Prostate gland (tissue), 2 donors: Measurements from ENCODE around the gene DOCK3. TPM values are rescaled to one million over a fixed set of nuclear protein-coding genes. Genes with fewer than 3 reads are reported as not detected.

Source experiments
- DNase-seq: peaks from one replicate; pipeline ENCODE4 v3.0.0-alpha.2; 2019; ENCODE audit warnings: low spot score
- H3K27ac ChIP-seq, 2 donors: fragments of 200-600 bp; sonication (generic); 2 replicates each; pipeline ENCODE4 v1.5.1; 2017 to 2019
- H3K27me3 ChIP-seq: fragments of 200-600 bp; sonication (generic); replicated peaks from 2 replicates; pipeline ENCODE4 v1.5.1; 2019; ENCODE audit not compliant: insufficient read depth
- H3K36me3 ChIP-seq, 2 donors: fragments of 200-600 bp; sonication (generic); 1 replicate in 1 of 2; 2 replicates in 1 of 2; pipeline versions ENCODE4 v1.5.1 to v1.8.1; 2017 to 2019
- H3K4me1 ChIP-seq: fragments of 200-600 bp; sonication (generic); replicated peaks from 2 replicates; pipeline ENCODE4 v1.5.1; 2019
- H3K4me3 ChIP-seq, 2 donors: fragments of 200-600 bp; sonication (generic); 2 replicates each; pipeline ENCODE4 v1.5.1; 2017 to 2019
- H3K9me3 ChIP-seq: fragments of 200-600 bp; sonication (generic); 2 replicates; pipeline ENCODE4 v1.5.1; 2017
- POLR2A ChIP-seq: fragments of 450-650 bp; IDR thresholded peaks from one replicate; pipeline ENCODE4 v1.6.1; 2016; ENCODE audit warnings: antibody characterized with exemption, mild to moderate bottlenecking
- POLR2AphosphoS5 ChIP-seq: sonication (generic); formaldehyde crosslinking; IDR thresholded peaks from one replicate; pipeline ENCODE4 v1.6.1; 2017; ENCODE audit warnings: antibody characterized with exemption
- WGBS: methylation state at CpG from one replicate; pipeline ENCODE4 v1.1.5; 2018; 5-methylcytosine and 5-hydroxymethylcytosine counted together
- intact Hi-C: fragments of 100-400 bp; cut with DNase I; formaldehyde crosslinking; loops from one replicate; pipeline ENCODE4 v1.14.2; 2022
- total RNA-seq, 2 donors: library from RNA; depleted of rRNA; stranded (reverse); fragments of >200 nt; gene quantifications; one replicate each; pipeline ENCODE4 v1.1.0, GENCODE V29; 2016
- TF ChIP-seq, protein P1 (sequence below), 4 experiments: fragments of 200-600 bp in 2 of 4; fragments of 450-650 bp in 2 of 4; sonication (generic) in 2 of 4; IDR thresholded peaks; 1 replicate in 3 of 4; 2 replicates in 1 of 4; pipeline ENCODE4 v1.5.1; 2016 to 2019; ENCODE audit warnings: antibody characterized with exemption in 4 of 4, mild to moderate bottlenecking in 2 of 4, moderate library complexity in 2 of 4

DOCK3 gene
- total RNA-seq, 2 donors from 2014 or later = 0.36 to 6.3 TPM

DNA sequence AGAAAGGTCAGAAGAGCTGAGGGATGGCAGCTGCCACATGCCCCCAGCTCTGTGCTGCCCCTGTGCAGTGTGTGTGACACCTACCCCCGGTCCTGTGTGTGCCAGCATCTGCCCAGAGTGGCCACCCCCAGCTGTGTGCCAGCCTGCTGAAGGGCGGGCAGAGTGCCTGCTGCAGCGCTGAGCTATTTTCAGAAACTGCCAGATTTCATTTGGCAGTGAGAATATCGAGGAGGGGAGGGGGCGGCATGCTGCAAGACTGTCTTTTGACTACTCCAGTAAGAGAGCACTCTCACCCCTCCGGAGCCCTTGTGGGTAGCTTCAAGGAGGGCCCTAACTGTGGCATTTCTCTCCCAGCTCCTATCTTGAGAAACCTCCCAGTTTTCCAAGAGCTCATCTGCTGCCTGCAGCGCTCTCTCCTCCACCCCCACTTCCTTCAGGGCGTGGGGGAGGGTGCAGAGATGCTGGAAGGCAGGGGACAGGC lies 25.2 kb upstream of the DOCK3 start:
- 64% methylated on average over 8 of the region's 8 CpGs for WGBS
- H3K27ac ChIP-seq = no peak overlapping the region
- DNase-seq = no peak

DNA sequence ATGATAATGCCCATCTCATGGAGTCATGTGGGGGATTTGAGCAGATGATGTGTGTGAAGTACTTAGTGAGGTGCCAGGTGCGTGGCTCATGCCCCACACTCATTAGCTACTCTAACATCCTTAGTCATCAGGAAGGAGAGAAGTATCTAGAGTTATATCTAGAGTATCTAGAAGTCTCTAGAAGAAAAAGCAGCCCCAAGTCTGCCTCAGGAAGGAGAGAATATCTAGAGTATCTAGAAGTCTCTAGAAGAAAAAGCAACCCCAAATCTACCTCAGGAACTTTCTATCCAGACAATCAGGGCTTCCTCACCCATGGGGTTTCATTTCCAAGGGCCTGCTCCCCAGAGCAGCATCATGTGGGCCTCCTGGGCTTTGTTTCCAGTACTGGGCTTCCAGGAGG lies 24.7 kb upstream of the DOCK3 start:
- Histone ChIP-seq H3K4me3 (no peak overlapping the region), H3K4me1 (no peaks in the 10 kb centered on the region), H3K27ac (no peak overlapping the region), H3K9me3 (no peaks in the 10 kb centered on the region), H3K27me3 (no peaks in the 10 kb centered on the region), H3K36me3 (peaks cover 0 to 3% of the 10 kb centered on the region in 2 donors)
- TF ChIP-seq, protein P1, sequence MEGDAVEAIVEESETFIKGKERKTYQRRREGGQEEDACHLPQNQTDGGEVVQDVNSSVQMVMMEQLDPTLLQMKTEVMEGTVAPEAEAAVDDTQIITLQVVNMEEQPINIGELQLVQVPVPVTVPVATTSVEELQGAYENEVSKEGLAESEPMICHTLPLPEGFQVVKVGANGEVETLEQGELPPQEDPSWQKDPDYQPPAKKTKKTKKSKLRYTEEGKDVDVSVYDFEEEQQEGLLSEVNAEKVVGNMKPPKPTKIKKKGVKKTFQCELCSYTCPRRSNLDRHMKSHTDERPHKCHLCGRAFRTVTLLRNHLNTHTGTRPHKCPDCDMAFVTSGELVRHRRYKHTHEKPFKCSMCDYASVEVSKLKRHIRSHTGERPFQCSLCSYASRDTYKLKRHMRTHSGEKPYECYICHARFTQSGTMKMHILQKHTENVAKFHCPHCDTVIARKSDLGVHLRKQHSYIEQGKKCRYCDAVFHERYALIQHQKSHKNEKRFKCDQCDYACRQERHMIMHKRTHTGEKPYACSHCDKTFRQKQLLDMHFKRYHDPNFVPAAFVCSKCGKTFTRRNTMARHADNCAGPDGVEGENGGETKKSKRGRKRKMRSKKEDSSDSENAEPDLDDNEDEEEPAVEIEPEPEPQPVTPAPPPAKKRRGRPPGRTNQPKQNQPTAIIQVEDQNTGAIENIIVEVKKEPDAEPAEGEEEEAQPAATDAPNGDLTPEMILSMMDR (IDR thresholded peaks at IDR 0.05) = no peak
- TF ChIP-seq POLR2AphosphoS5 = no peak
- no peak for TF ChIP-seq POLR2A
- WGBS = 95% methylated on average over 1 of the region's 1 CpG
- intact Hi-C loops = no loop called here
- DNase-seq = no peak

More for the DNA sequence above, 25.2 kb upstream of the DOCK3 start:
- TF ChIP-seq, protein P1 (IDR thresholded peaks at IDR 0.05) = no peak
- TF ChIP-seq POLR2A = no peak
- TF ChIP-seq POLR2AphosphoS5 = no peak
- no peaks in the 10 kb centered on the region for H3K27me3 ChIP-seq
- H3K9me3 ChIP-seq = no peaks in the 10 kb centered on the region
- H3K4me1 ChIP-seq = no peaks in the 10 kb centered on the region
- intact Hi-C loops = no loop called here
- H3K4me3 ChIP-seq = no peak overlapping the region
- peaks cover 0 to 3% of the 10 kb centered on the region in 2 donors for H3K36me3 ChIP-seq

DNA sequence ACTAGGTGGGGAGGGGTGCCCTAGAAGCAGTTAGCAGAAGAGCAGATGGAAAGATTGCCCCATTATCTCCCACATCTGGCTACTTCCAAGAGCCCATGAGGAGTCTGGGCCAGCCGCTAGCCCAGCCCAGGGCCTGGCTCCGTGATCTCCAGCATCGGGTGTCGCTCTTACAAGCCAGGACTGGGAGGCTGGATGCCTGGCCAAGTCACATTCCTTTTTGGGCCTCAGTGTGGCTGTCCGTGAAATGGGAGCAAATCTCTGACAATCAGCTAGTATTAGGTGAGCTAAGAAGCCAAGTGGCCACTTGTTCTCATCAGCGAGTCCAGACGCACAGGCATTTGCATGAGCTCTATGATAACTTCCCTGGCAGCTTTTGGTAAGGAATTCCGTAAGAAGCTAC lies 23.3 kb upstream of the DOCK3 start:
- intact Hi-C loops = no loop called here
- WGBS = 80% methylated on average over 8 of the region's 8 CpGs
- Histone ChIP-seq H3K4me1 (no peaks in the 10 kb centered on the region), H3K27ac (no peak overlapping the region), H3K9me3 (no peaks in the 10 kb centered on the region), H3K36me3 (peaks cover 0 to 3% of the 10 kb centered on the region in 2 donors), H3K27me3 (no peaks in the 10 kb centered on the region), H3K4me3 (no peak overlapping the region)
- TF ChIP-seq POLR2A (no peak), POLR2AphosphoS5 (no peak)
- TF ChIP-seq, protein P1 (IDR thresholded peaks at IDR 0.05) = no peak
- DNase-seq = no peak

DNA sequence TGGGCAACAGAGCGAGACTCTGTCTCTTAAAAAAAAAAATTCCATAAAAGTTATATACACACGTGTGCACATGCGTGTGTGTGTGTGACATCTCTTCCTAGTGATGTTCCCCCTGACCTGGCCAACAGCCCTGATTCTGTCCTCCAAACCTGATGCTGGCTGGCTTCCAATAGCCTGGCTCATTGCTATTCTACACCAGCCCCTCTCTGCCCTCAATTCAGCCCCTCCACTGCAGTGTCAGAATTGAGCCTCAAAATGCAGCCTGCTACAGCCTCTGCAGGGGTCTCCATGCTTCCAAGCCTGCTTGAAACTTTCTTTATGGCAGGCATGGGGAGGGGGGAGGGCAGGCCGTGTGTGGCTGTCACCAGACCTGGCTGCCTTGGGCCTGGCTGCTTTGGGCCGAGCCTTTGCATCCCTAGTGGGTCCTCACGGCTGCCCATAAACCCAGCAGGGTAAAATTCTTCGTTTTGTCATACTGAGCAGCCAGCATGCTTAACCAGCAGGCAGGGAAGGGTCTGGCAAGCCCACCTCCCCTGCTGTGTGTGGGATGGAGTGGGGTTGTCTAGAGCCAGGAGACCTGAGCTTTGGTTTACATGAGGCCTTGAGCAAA lies 22.7 kb upstream of the DOCK3 start:
- H3K4me1 ChIP-seq = no peaks in the 10 kb centered on the region
- intact Hi-C loops = no loop called here
- no peak overlapping the region for H3K4me3 ChIP-seq
- TF ChIP-seq POLR2AphosphoS5 (no peak), POLR2A (no peak)
- TF ChIP-seq, protein P1 (IDR thresholded peaks at IDR 0.05) = no peak
- WGBS = 67% methylated on average over 7 of the region's 7 CpGs
- H3K27me3 ChIP-seq = no peaks in the 10 kb centered on the region
- H3K9me3 ChIP-seq = no peaks in the 10 kb centered on the region
- no peak for DNase-seq
- peaks cover 0 to 3% of the 10 kb centered on the region in 2 donors for H3K36me3 ChIP-seq
- H3K27ac ChIP-seq = no peak overlapping the region

DNA sequence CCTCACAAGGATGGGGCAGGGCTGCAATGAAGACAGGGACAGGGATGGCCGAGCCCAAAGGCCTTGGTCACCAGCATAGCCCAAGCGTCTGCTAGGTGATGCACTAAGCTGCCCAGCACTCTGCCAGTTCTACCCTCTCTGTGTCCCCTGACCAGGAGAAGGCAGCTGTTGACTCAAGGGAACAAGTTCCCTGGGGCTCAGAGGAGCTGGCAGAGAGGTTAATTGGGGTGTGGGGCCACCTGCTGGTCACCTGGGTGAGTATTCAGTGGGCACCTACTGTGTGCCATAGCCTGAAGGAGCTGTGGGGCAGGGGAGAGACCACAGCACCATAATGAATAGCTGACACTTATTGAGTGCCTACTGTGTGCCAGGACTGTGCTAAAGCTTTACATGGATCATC lies 22.0 kb upstream of the DOCK3 start:
- H3K9me3 ChIP-seq = no peaks in the 10 kb centered on the region
- intact Hi-C loops = no loop called here
- no peaks in the 10 kb centered on the region for H3K4me1 ChIP-seq
- H3K4me3 ChIP-seq = no peak overlapping the region
- no peak for DNase-seq
- WGBS = 79% methylated on average over 2 of the region's 2 CpGs
- TF ChIP-seq, protein P1 (IDR thresholded peaks at IDR 0.05) = peak; percentile 9 to 63 (median 48)
- no peak for TF ChIP-seq POLR2AphosphoS5
- peaks cover 0 to 2% of the 10 kb centered on the region in 2 donors for H3K36me3 ChIP-seq
- H3K27me3 ChIP-seq = no peaks in the 10 kb centered on the region
- no peak overlapping the region for H3K27ac ChIP-seq
